ENCODE data around the gene CCDC201.

Gene CCDC201

GRCh38 chr7:45892407-45893035 lies 19.6 kb upstream of the CCDC201 start:
- DNase-seq = no peak

GRCh38 chr7:45891462-45892402 lies 18.9 kb upstream of the CCDC201 start:
- no peak for DNase-seq

- DNase-seq = no peak
Measured at GRCh38 chr7:45890902-45891461, 18.1 kb upstream of the CCDC201 start.

GRCh38 chr7:45890125-45890901 lies 17.4 kb upstream of the CCDC201 start:
- DNase-seq = no peak

GRCh38 chr7:45889367-45890067 lies 16.6 kb upstream of the CCDC201 start:
- DNase-seq = no peak

- no peak for DNase-seq
Measured at GRCh38 chr7:45888993-45889366, 16.1 kb upstream of the CCDC201 start.

- no peak for DNase-seq
Measured at GRCh38 chr7:45888185-45888992, 15.5 kb upstream of the CCDC201 start, which contains the start of gene IGFBP1. IGFBP1 (plus strand) TSS chr7:45888488; CDS start chr7:45888653, 165 bp downstream.

GRCh38 chr7:45886931-45887667 lies 14.2 kb upstream of the CCDC201 start:
- DNase-seq = no peak

- no peak for DNase-seq
Measured at GRCh38 chr7:45885264-45885882, 12.5 kb upstream of the CCDC201 start.

- no peak for DNase-seq
Measured at GRCh38 chr7:45884136-45884535, 11.3 kb upstream of the CCDC201 start.

GRCh38 chr7:45882465-45882810 lies 9.6 kb upstream of the CCDC201 start:
- no peak for DNase-seq

GRCh38 chr7:45881759-45882464 lies 9.0 kb upstream of the CCDC201 start:
- no peak for DNase-seq

GRCh38 chr7:45881280-45881758 lies 8.4 kb upstream of the CCDC201 start:
- DNase-seq = no peak

- no peak for DNase-seq
Measured at GRCh38 chr7:45880433-45880860, 7.6 kb upstream of the CCDC201 start.

GRCh38 chr7:45878457-45879144 lies 5.7 kb upstream of the CCDC201 start:
- no peak for DNase-seq

- no peak for DNase-seq
Measured at GRCh38 chr7:45876519-45876918, 3.6 kb upstream of the CCDC201 start.

GRCh38 chr7:45874408-45875131 lies 1.7 kb upstream of the CCDC201 start:
- DNase-seq = no peak

GRCh38 chr7:45873355-45873754 lies 473 bp upstream of the CCDC201 start:
- DNase-seq = no peak

All from activated CD4-positive, alpha-beta T cell treated with anti-CD3 and anti-CD28 coated beads for 4 hours (primary cell).